B cell (primary cell): Measurements from ENCODE around the gene RASGRP4. TPM values are rescaled to one million over a fixed set of nuclear protein-coding genes. Genes with fewer than 3 reads are reported as not detected.

Experiments used
- ATAC-seq: fragments of 200-7000 bp; cut with Tn5 transposase; one replicate; pipeline ENCODE4 v1.10.0; 2021; ENCODE audit warnings: low read depth, mild to moderate bottlenecking, moderate number of reproducible peaks, moderate library complexity
- CTCF ChIA-PET: fragments of 350-600 bp; sonication (Branson Sonifier 250); formaldehyde crosslinking; loops from one replicate; lab custom pipeline; 2021; ENCODE audit warnings: antibody characterized with exemption, inconsistent platforms; lab: Charles Lee
- POLR2A ChIA-PET: fragments of 350-600 bp; sonication (Branson Sonifier 250); formaldehyde crosslinking; loops from one replicate; lab custom pipeline; 2021; ENCODE audit warnings: antibody characterized with exemption; lab: Charles Lee
- DNase-seq: peaks from one replicate; pipeline ENCODE4 v3.0.0; 2013
- H2AFZ ChIP-seq: 2 replicates; pipeline ENCODE4 v1.6.1; 2012; ENCODE audit warnings: mild to moderate bottlenecking, low read depth, low read length; ENCODE audit not compliant: insufficient read depth, poor library complexity, severe bottlenecking
- H3K27ac ChIP-seq, 2 donors: 1 replicate in 1 of 2; 2 replicates in 1 of 2; pipeline ENCODE4 v1.5.1; 2012 to 2013; ENCODE audit warnings: low read length in 2 of 2, mild to moderate bottlenecking in 2 of 2, moderate library complexity in 1 of 2
- H3K27me3 ChIP-seq, 4 experiments: fragments of 200-600 bp in 1 of 4; sonication (generic) in 1 of 4; replicated peaks in 1 of 4; 1 replicate in 2 of 4; 2 replicates in 2 of 4; pipeline versions ENCODE4 v1.6.1 to v1.7.0; 2013 to 2016; ENCODE audit warnings: low read length in 3 of 4, mild to moderate bottlenecking in 2 of 4, mixed read lengths in 1 of 4, moderate library complexity in 1 of 4; ENCODE audit not compliant: insufficient read depth in 4 of 4, control insufficient read depth in 3 of 4; ENCODE audit errors: control extremely low read depth in 1 of 4
- H3K36me3 ChIP-seq, 2 experiments: replicated peaks in 1 of 2; 1 replicate in 1 of 2; 2 replicates in 1 of 2; pipeline versions ENCODE4 v1.6.1 to v1.7.1; 2013; ENCODE audit warnings: low read length in 1 of 2; ENCODE audit not compliant: insufficient read depth in 2 of 2, control insufficient read depth in 1 of 2; ENCODE audit errors: control extremely low read depth in 1 of 2, extremely low read depth in 1 of 2
- H3K4me1 ChIP-seq, 2 donors: fragments of 200-600 bp in 1 of 2; sonication (generic) in 1 of 2; 1 replicate in 1 of 2; 2 replicates in 1 of 2; pipeline versions ENCODE4 v1.5.1 to v1.6.1; 2013 to 2017; ENCODE audit warnings: low read length in 2 of 2; ENCODE audit not compliant: control insufficient read depth in 2 of 2, insufficient read depth in 2 of 2
- H3K4me2 ChIP-seq: replicated peaks from 2 replicates; pipeline ENCODE3; 2012; ENCODE audit warnings: mild to moderate bottlenecking, low read depth, low read length; ENCODE audit not compliant: poor library complexity, severe bottlenecking
- H3K4me3 ChIP-seq, 5 experiments: fragments of 200-600 bp in 1 of 5; sonication (generic) in 1 of 5; 1 replicate in 3 of 5; 2 replicates in 2 of 5; pipeline versions ENCODE4 v1.5.1 to v1.7.0; 2011 to 2016; ENCODE audit warnings: low read length in 4 of 5, mild to moderate bottlenecking in 4 of 5, low read depth in 2 of 5, control low read depth in 1 of 5, moderate library complexity in 1 of 5; ENCODE audit not compliant: insufficient read depth in 1 of 5; ENCODE audit errors: control extremely low read depth in 1 of 5, extremely low read depth in 1 of 5
- H3K79me2 ChIP-seq: fragments of 200-600 bp; sonication (generic); one replicate; pipeline ENCODE4 v1.6.0; 2016; ENCODE audit warnings: low read length; ENCODE audit not compliant: control insufficient read depth, insufficient read depth
- H3K9ac ChIP-seq: fragments of 200-600 bp; sonication (generic); 2 replicates; pipeline ENCODE4 v1.6.1; 2017; ENCODE audit warnings: mild to moderate bottlenecking, low read length, moderate library complexity
- H3K9me3 ChIP-seq, 3 donors: one replicate each; pipeline versions ENCODE4 v1.6.1 to v1.7.1; 2013; ENCODE audit warnings: low read length in 2 of 3; ENCODE audit not compliant: control insufficient read depth in 2 of 3, insufficient read depth in 1 of 3; ENCODE audit errors: control extremely low read depth in 1 of 3
- H4K20me1 ChIP-seq: 2 replicates; pipeline ENCODE4 v1.6.0; 2012; ENCODE audit warnings: mild to moderate bottlenecking, low read length; ENCODE audit not compliant: insufficient read depth, control insufficient read depth, poor library complexity, severe bottlenecking
- H3K27ac Mint-ChIP-seq: one replicate; pipeline ENCODE4 v1.8.0; 2021; ENCODE audit warnings: mixed read lengths
- H3K27me3 Mint-ChIP-seq: one replicate; pipeline ENCODE4 v1.8.0; 2021; ENCODE audit warnings: mixed read lengths
- H3K4me1 Mint-ChIP-seq: one replicate; pipeline ENCODE4 v1.8.0; 2021; ENCODE audit warnings: mixed read lengths
- H3K4me3 Mint-ChIP-seq: one replicate; pipeline ENCODE4 v1.8.0; 2021; ENCODE audit warnings: mixed read lengths
- H3K9me3 Mint-ChIP-seq: one replicate; pipeline ENCODE4 v1.8.0; 2022; ENCODE audit warnings: mixed read lengths; ENCODE audit not compliant: insufficient read depth
- CTCF ChIP-seq: fragments of 200-600 bp; IDR thresholded peaks from one replicate; pipeline ENCODE4 v1.8.0; 2022; ENCODE audit warnings: antibody characterized with exemption, mild to moderate bottlenecking
- EZH2 ChIP-seq: IDR thresholded peaks from 2 replicates; pipeline ENCODE4 v1.6.1; 2012; ENCODE audit warnings: borderline replicate concordance, low read depth, mild to moderate bottlenecking, moderate library complexity, low read length; ENCODE audit not compliant: insufficient read depth, poor library complexity, severe bottlenecking
- WGBS: methylation state at CpG from one replicate; pipeline ENCODE4 v1.1.5; 2013; ENCODE audit warnings: missing lambda C conversion rate; ENCODE audit not compliant: insufficient coverage; 5-methylcytosine and 5-hydroxymethylcytosine counted together
- intact Hi-C: fragments of 100-400 bp; cut with micrococcal nuclease; formaldehyde crosslinking; loops from one replicate; pipeline ENCODE4 v1.10.0; 2022
- polyA plus RNA-seq: library from polyadenylated mRNA; depleted of rRNA; stranded (reverse); fragments of >200 nt; gene quantifications from 2 replicates; pipeline ENCODE4 v1.2.3, GENCODE V29; 2012
- total RNA-seq, 2 donors: library from RNA; stranded (reverse); fragments of 120-200 nt in 1 of 2; gene quantifications; 1 replicate in 1 of 2; 2 replicates in 1 of 2; pipeline versions ENCODE4 v1.2.3 to v1.2.4, GENCODE V29; 2013 to 2022

The RASGRP4 gene
- total and polyA plus RNA-seq, 2 donors (not counting 1 experiment from before 2014, with no cell fraction given), result 0.20 to 0.98 TPM

- Histone ChIP-seq H3K27me3 (no peaks in the 10 kb centered on the region), H3K79me2 (no peaks in the 10 kb centered on the region), H2AFZ (no peak overlapping the region), H3K9ac (no peak overlapping the region), H3K4me1 (no peaks in the 10 kb centered on the region), H3K36me3 (no peaks in the 10 kb centered on the region), H3K4me2 (no peak overlapping the region), H3K9me3 (no peaks in the 10 kb centered on the region), H4K20me1 (no peaks in the 10 kb centered on the region), H3K27ac (no peak overlapping the region), H3K4me3 (no peak overlapping the region)
- Mint-ChIP-seq H3K27me3 (peaks cover 29% of the 10 kb centered on the region), H3K4me3 (no peak overlapping the region), H3K27ac (no peak overlapping the region), H3K4me1 (peaks cover 3% of the 10 kb centered on the region), H3K9me3 (no peaks in the 10 kb centered on the region)
- ChIA-PET CTCF (no interaction called here), POLR2A (no interaction called here)
- DNase-seq (no peak), ATAC-seq (no peak)
- TF ChIP-seq EZH2 (no peak), CTCF (no peak)
- 45% methylated on average over 6 of the region's 7 CpGs for WGBS
- intact Hi-C loops, result no loop called here
Observed at GRCh38 chr19:38441657-38442348, 15.8 kb upstream of the RASGRP4 start.

GRCh38 chr19:38440592-38440991, 14.6 kb upstream of the RASGRP4 start:
- POLR2A ChIA-PET, result no interaction called here
- no peak overlapping the region for H3K4me3 Mint-ChIP-seq
- peaks cover 29% of the 10 kb centered on the region for H3K27me3 Mint-ChIP-seq
- Histone ChIP-seq H3K4me2 (no peak overlapping the region), H2AFZ (no peak overlapping the region), H3K4me1 (no peaks in the 10 kb centered on the region), H3K36me3 (no peaks in the 10 kb centered on the region), H3K9me3 (no peaks in the 10 kb centered on the region), H3K4me3 (no peak overlapping the region), H4K20me1 (no peaks in the 10 kb centered on the region), H3K79me2 (no peaks in the 10 kb centered on the region), H3K27me3 (no peaks in the 10 kb centered on the region), H3K9ac (no peak overlapping the region), H3K27ac (no peak overlapping the region)
- H3K4me1 Mint-ChIP-seq, result peaks cover 3% of the 10 kb centered on the region
- intact Hi-C loops, result no loop called here
- no peaks in the 10 kb centered on the region for H3K9me3 Mint-ChIP-seq
- ATAC-seq, result no peak
- H3K27ac Mint-ChIP-seq, result no peak overlapping the region
- CTCF ChIA-PET, result no interaction called here
- no peak for DNase-seq
- TF ChIP-seq EZH2, result no peak
- TF ChIP-seq CTCF, result no peak
- WGBS, result 96% methylated on average over 14 of the region's 14 CpGs
